RWPE1 (cell line): Measurements from ENCODE around the gene PRMT2.

Source experiments
- CTCF ChIA-PET: fragments of 350-600 bp; sonication (Branson Sonifier 250); formaldehyde crosslinking; extraction: SDS; loops from one replicate; lab custom pipeline; 2021; lab: Yijun Ruan, JAX
- POLR2A ChIA-PET: fragments of 400-600 bp; formaldehyde crosslinking; extraction: SDS; loops from one replicate; lab custom pipeline; 2020; ENCODE audit warnings: antibody characterized with exemption; ENCODE audit not compliant: low non-redundant PET; lab: Yijun Ruan, JAX
- DNase-seq: peaks from one replicate; pipeline ENCODE4 v3.0.0; 2012; ENCODE audit warnings: low spot score
- H3K27ac ChIP-seq: fragments of 450-650 bp; 2 replicates; pipeline ENCODE4 v1.5.1; 2017
- TF ChIP-seq, protein P1 (sequence below): fragments of 450-650 bp; conservative IDR thresholded peaks from 2 replicates; pipeline ENCODE4 v1.5.1; 2017; ENCODE audit warnings: low read depth, mild to moderate bottlenecking

PRMT2 gene

DNA sequence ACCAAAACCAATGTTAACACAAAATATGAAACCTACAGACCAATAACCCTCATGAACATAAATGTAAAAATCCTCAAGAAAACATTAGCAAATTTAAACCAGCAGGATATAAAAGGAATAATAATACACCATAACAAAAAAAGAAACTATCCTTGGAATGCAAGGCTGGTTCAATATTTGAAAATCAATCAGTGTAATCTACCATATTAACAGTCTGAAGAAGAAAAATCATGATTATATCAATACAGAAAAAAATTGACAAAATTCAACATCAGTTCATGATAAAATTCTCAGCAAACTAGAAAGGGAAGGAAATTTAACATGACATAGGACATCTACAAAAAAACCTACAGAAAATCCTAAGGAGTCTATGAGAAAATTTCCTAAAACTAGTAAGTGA, 19.8 kb downstream of the PRMT2 start:
- ChIA-PET CTCF (no interaction called here), POLR2A (no interaction called here)
- DNase-seq, result no peak
- TF ChIP-seq, protein P1, sequence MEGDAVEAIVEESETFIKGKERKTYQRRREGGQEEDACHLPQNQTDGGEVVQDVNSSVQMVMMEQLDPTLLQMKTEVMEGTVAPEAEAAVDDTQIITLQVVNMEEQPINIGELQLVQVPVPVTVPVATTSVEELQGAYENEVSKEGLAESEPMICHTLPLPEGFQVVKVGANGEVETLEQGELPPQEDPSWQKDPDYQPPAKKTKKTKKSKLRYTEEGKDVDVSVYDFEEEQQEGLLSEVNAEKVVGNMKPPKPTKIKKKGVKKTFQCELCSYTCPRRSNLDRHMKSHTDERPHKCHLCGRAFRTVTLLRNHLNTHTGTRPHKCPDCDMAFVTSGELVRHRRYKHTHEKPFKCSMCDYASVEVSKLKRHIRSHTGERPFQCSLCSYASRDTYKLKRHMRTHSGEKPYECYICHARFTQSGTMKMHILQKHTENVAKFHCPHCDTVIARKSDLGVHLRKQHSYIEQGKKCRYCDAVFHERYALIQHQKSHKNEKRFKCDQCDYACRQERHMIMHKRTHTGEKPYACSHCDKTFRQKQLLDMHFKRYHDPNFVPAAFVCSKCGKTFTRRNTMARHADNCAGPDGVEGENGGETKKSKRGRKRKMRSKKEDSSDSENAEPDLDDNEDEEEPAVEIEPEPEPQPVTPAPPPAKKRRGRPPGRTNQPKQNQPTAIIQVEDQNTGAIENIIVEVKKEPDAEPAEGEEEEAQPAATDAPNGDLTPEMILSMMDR, result no peak
- no peak overlapping the region for H3K27ac ChIP-seq

DNA sequence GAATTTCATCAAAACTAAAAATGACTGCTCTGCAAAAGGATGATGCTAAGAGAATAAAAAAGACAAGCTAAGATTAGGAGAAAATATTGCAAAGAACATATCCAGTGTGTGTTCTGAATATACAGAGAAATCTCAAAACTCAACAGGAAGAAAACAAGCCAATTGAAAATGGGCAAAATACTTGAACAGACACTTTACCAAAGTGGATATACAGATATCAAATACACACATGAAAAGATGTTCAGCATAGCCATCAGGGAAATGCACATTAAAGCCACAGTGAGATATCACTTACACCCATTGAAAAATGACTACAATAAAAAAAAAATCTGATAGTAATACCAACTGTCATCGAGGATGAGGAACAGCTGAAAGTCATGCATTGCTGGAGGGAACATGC, 21.3 kb downstream of the PRMT2 start:
- DNase-seq, result no peak
- POLR2A ChIA-PET, result no interaction called here
- no peak overlapping the region for H3K27ac ChIP-seq
- CTCF ChIA-PET, result no interaction called here
- TF ChIP-seq, protein P1, result no peak

DNA sequence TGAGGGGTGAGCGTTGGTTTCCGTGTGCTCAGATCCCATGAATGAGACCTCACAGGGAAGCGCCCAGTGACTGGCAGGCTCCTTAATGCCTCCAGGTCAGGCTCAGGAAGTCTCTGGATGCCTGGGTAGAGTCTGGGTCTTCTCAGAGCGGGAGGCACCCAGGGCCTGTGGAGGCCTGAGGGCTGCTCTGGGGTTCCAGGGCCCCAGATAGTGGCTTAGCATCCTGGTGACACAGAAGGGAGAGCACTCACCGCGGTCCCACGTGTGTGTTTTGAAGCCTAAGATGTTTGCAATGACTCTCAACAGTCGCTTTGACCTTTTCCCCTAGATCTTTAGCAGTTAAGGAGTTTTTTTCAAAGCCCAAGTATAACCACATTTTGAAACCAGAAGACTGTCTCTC, 25.0 kb downstream of the PRMT2 start:
- no peak for DNase-seq
- ChIA-PET POLR2A (no interaction called here), CTCF (no interaction called here)
- no peak overlapping the region for H3K27ac ChIP-seq
- TF ChIP-seq, protein P1, result no peak

DNA sequence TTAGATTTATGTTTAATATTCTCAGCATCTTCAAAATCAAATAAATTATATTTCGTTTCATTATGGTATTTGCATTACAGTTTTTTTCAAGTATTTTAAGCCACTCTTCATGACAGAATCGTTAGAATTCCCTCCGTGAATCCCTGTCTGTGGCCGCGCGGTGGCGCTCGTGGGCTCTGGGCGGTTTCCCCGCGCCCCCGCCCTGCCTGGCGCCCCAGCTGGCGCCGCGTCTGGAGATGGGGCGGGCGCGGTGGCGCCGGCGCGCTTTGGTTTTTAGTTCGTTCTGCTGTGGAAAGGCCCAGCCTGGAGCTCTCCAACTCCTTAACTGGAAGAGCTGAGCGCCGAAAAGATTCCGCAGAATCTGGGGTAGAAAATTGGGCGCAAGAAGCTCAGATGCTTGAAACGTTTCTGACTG, 25.7 kb downstream of the PRMT2 start:
- TF ChIP-seq, protein P1, result peak; percentile 96
- ChIA-PET POLR2A (no interaction called here), CTCF (interaction anchor here (0.6 to 0.8 kb wide), 7 partner anchors 9 to 220 kb away, joined by 3 to 7 read pairs (median 4); no protein-coding TSS in a partner anchor)
- DNase-seq, result peak; percentile 83
- peak overlapping the region; percentile 76 for H3K27ac ChIP-seq

DNA sequence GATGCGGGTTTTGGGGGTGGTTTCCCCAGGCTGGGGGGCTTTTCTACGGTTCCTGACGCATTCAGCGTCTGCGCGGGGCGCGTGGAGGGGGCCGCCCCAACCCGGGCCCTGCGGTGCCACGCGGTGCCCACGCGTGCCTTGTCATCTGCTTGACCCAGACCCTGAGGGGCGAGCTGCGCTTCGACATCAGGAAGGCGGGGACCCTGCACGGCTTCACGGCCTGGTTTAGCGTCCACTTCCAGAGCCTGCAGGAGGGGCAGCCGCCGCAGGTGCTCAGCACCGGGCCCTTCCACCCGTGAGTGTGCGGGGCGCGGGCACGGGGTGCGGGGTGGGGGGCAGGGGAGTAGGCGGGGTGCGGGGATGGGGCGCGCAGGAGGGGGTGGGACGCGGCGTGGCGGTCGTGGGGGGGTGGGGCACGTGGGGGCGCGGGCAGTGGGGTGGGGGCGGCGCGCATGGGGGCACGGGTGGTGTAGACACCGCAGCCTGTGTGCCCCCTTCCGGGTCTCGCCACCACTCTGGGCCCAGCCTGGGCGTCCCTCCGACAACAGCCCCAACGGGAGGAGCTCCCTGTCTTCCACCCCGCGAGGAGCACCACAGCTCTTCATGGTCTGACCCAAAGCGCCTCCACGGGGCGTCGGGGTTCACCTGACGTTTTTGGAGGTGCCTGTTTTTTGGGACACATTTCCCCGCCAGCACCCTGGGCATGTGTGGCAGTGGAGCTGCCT, 26.3 kb downstream of the PRMT2 start:
- no peak for DNase-seq
- H3K27ac ChIP-seq, result peak overlapping the region; percentile 76
- CTCF ChIA-PET, result interaction anchor here (0.6 to 0.8 kb wide), 7 partner anchors 9 to 221 kb away, joined by 3 to 7 read pairs (median 4); no protein-coding TSS in a partner anchor
- TF ChIP-seq, protein P1, result no peak
- POLR2A ChIA-PET, result no interaction called here

DNA sequence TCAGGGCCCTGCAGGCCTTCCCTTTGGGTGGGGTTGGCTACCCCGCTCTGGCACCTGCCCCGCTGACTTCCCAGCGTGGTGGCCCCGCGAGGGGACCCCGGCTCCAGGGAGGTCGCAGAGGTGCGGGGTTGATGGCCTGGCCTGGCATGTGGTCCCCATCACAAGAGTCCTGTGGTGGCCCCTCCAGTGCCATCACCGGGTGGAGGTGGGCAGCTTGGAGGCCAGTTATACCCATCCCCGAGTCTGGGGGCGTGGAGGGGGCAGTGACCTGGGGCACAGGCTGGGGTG, 26.8 kb downstream of the PRMT2 start:
- POLR2A ChIA-PET, result no interaction called here
- no peak for DNase-seq
- CTCF ChIA-PET, result no interaction called here
- H3K27ac ChIP-seq, result peak overlapping the region; percentile 75
- TF ChIP-seq, protein P1, result no peak
